AG04450 (cell line): ENCODE results near the gene VPS39. TPM values are rescaled to one million over a fixed set of nuclear protein-coding genes. Genes with fewer than 3 reads are reported as not detected.

Experiments used
- CTCF ChIA-PET: fragments of 300-600, 350-600 bp; formaldehyde crosslinking; extraction: SDS; loops from one replicate; lab custom pipeline; 2022; ENCODE audit warnings: antibody characterized with exemption, inconsistent platforms; lab: Charles Lee
- POLR2A ChIA-PET: fragments of 350-600 bp; formaldehyde crosslinking; extraction: SDS; loops from one replicate; lab custom pipeline; 2021; ENCODE audit warnings: antibody characterized with exemption, inconsistent platforms; lab: Yijun Ruan, JAX
- DNase-seq: peaks from one replicate; pipeline ENCODE4 v3.0.0-alpha.2; 2011; ENCODE audit warnings: low read depth, low spot score
- H3K27ac ChIP-seq: one replicate; pipeline ENCODE4 v1.5.1; 2012; ENCODE audit warnings: low read depth, low read length, control low read depth
- H3K27me3 ChIP-seq: one replicate; pipeline ENCODE4 v1.6.0; 2012; ENCODE audit warnings: low read length; ENCODE audit not compliant: control insufficient read depth, insufficient read depth
- H3K4me3 ChIP-seq: 2 replicates; pipeline ENCODE4 v1.5.1; 2011; ENCODE audit warnings: mild to moderate bottlenecking, low read depth, low read length, control low read depth
- H3K9me3 ChIP-seq: 2 replicates; pipeline ENCODE4 v1.5.1; 2012; ENCODE audit warnings: low read length; ENCODE audit not compliant: control insufficient read depth, insufficient read depth
- polyA plus RNA-seq: library from polyadenylated mRNA; depleted of rRNA; stranded (reverse); fragments of >200 nt; gene quantifications from 2 replicates; pipeline ENCODE4 v1.2.3, GENCODE V29; 2011
- TF ChIP-seq, protein P1 (sequence below): IDR thresholded peaks from 2 replicates; pipeline ENCODE4 v1.5.1; 2011; ENCODE audit warnings: low read depth, low read length, control low read depth, inconsistent platforms

VPS39 gene
- polyA plus RNA-seq, 1 experiment = 69.0 TPM

DNA sequence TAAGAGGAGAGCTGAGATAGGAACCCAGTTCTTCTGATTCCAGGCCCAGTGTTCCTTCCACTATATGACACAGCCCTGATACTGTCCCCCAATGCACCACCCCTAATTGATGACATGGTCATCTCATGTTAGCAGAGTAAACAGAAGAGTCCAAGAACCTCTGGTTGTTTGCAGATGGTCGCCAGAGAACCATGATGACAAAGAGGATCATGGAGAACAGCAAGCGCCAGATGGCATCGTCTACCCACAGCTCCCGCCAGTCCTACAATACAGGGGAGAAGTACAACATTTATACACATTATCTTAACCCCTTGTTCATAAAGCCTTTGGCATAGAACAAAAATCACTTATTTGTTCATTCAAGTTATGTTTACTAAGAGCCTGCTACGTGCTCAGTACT is 18.5 kb upstream of the VPS39 start:
- Histone ChIP-seq H3K27ac (no peak overlapping the region), H3K9me3 (no peaks in the 10 kb centered on the region), H3K4me3 (no peak overlapping the region), H3K27me3 (no peaks in the 10 kb centered on the region)
- CTCF ChIA-PET = interaction anchor here (3.1 kb wide), 1 partner anchor 158 kb away, joined by 11 read pairs; no protein-coding TSS in a partner anchor
- TF ChIP-seq, protein P1, sequence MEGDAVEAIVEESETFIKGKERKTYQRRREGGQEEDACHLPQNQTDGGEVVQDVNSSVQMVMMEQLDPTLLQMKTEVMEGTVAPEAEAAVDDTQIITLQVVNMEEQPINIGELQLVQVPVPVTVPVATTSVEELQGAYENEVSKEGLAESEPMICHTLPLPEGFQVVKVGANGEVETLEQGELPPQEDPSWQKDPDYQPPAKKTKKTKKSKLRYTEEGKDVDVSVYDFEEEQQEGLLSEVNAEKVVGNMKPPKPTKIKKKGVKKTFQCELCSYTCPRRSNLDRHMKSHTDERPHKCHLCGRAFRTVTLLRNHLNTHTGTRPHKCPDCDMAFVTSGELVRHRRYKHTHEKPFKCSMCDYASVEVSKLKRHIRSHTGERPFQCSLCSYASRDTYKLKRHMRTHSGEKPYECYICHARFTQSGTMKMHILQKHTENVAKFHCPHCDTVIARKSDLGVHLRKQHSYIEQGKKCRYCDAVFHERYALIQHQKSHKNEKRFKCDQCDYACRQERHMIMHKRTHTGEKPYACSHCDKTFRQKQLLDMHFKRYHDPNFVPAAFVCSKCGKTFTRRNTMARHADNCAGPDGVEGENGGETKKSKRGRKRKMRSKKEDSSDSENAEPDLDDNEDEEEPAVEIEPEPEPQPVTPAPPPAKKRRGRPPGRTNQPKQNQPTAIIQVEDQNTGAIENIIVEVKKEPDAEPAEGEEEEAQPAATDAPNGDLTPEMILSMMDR = no peak
- POLR2A ChIA-PET = no interaction called here
- DNase-seq = no peak

DNA sequence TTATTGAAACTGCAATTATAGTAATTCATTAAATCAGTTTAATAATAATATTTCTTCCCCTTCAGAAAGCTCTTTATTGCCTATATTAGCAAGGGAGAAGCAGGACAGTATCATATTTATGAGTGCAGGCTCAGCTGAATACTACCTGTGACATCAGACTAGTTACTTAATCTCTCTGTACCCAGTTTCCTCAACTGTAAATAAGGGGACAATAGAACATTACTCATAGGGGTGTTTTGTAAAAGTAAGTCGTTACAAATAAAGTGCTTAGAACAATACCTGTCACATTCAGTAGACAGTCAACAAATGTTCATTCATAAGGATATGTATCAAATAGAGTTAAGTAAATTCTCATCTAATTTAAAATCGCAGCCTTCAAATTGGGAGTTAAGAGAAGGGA is 12.1 kb upstream of the VPS39 start:
- H3K27ac ChIP-seq = no peak overlapping the region
- DNase-seq = no peak
- CTCF ChIA-PET = interaction anchor here (1.5 to 1.6 kb wide), 2 partner anchors 165 to 252 kb away, joined by 3 to 5 read pairs; no protein-coding TSS in a partner anchor
- TF ChIP-seq, protein P1 = no peak
- no peaks in the 10 kb centered on the region for H3K27me3 ChIP-seq
- POLR2A ChIA-PET = interaction anchor here (1.3 kb wide), 1 partner anchor 32 kb away, joined by 3 read pairs; no protein-coding TSS in a partner anchor
- no peaks in the 10 kb centered on the region for H3K9me3 ChIP-seq
- H3K4me3 ChIP-seq = no peak overlapping the region

DNA sequence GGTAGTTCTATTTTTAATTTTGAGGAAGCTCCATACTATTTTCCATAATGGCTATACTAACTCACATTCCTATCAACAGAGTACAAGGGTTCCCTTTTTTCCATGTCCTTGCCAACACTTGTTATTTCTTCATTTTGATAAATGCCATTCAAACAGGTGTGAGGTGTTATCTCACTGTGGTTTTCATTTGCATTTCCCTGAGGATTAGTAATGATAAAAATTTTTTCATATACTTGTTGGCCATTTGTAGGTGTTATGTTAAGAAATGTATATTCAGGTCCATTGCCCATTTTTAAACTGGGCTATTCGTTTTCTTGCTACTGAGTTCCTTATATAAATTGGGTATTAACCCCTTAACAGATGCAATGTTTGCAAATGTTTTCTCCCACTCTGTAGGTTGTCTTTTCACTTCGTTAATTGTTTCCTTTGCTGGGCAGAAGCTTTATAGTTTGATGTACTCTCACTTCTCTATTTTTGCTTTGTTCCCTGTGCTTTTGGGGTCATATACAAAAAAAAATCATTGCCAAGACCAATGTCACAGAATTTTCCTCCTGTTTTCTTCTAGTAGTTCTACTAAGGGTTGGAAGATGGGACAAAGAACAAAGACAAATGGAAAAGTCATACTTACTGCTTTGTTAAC is 11.0 kb upstream of the VPS39 start:
- Histone ChIP-seq H3K4me3 (no peak overlapping the region), H3K27ac (no peak overlapping the region), H3K27me3 (no peaks in the 10 kb centered on the region), H3K9me3 (no peaks in the 10 kb centered on the region)
- POLR2A ChIA-PET = no interaction called here
- no peak for DNase-seq
- CTCF ChIA-PET = interaction anchor here (1.5 kb wide), 1 partner anchor 166 kb away, joined by 3 read pairs; no protein-coding TSS in a partner anchor
- TF ChIP-seq, protein P1 = no peak

DNA sequence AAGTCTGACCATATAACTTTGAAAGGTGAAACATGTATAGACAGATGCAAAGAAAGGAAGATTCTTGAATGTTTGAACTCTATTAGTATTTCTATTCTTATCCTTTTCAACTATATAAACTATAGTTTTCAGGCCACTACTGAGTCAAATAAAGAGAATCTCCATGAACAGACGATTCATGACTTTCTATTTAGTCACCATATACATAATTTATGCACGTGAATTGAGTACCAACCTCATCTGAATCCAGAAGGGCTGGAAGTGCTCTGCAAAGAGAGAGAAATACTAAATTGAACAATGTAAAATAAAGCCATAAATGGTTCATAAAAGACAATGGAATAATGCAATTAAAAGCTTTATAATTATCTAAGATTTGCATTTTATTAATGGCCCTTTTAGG is 9.5 kb upstream of the VPS39 start:
- H3K27ac ChIP-seq = no peak overlapping the region
- CTCF ChIA-PET = interaction anchor here (2.8 kb wide), 1 partner anchor 167 kb away, joined by 9 read pairs; no protein-coding TSS in a partner anchor
- H3K4me3 ChIP-seq = no peak overlapping the region
- no peaks in the 10 kb centered on the region for H3K9me3 ChIP-seq
- POLR2A ChIA-PET = no interaction called here
- TF ChIP-seq, protein P1 = no peak
- H3K27me3 ChIP-seq = no peaks in the 10 kb centered on the region
- DNase-seq = no peak

DNA sequence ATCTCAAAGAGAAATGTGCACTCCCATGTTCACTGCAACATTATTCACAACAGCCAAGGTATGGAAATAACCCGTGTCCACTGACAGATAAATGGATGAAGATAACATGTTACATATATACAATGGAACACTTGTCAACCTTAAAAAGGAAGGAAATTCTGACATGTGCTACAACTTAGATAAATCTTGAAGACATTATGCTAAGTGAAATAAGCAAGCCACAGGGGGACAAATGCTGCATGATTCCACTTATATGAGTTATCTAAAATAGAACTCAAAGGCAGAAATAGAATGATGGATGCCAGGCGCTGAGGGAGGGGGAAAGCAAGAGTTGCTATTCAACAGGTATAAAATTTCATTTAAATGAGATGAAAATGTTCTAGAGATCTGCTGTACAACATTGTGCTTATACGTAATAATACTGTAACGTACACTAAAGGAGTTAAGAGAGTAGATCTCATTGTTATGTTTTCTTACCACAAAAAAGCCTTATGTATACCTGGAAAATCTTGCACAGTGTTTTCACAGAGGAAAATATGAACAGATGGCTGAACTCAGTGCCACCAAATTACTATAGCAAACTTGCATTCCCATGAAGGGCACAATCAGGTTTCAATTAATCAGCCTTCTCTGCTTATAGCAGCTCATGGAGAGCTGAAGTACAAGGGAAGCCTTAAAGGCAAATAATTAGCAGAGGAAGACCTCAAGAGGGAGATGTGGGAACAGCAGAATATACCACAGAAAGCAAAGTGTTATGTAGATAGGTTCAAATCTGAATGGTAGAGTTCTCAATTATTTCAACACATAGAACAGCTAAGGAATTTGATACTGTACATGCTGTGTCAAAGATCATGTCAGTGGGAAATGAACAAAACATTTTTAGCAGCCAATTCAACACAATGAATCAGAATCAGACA is 8.1 kb upstream of the VPS39 start:
- H3K27ac ChIP-seq = no peak overlapping the region
- CTCF ChIA-PET = interaction anchor here (2.8 kb wide), 1 partner anchor 169 kb away, joined by 9 read pairs; no protein-coding TSS in a partner anchor
- DNase-seq = no peak
- H3K27me3 ChIP-seq = no peaks in the 10 kb centered on the region
- H3K4me3 ChIP-seq = no peak overlapping the region
- POLR2A ChIA-PET = no interaction called here
- H3K9me3 ChIP-seq = no peaks in the 10 kb centered on the region
- TF ChIP-seq, protein P1 = no peak
